DOHH2 (cell line): ENCODE measurements around the gene ENO4.

Source experiments
- CTCF ChIP-seq: fragments of 200-600 bp; sonication (generic); IDR thresholded peaks from one replicate; pipeline ENCODE4 v1.5.1; 2014; ENCODE audit warnings: antibody characterized with exemption, mild to moderate bottlenecking, low read depth, low read length; ENCODE audit not compliant: poor library complexity, severe bottlenecking
- EZH2phosphoT487 ChIP-seq: fragments of 200-600 bp; sonication (generic); IDR thresholded peaks from 2 replicates; pipeline ENCODE4 v1.6.1; 2017; ENCODE audit warnings: borderline replicate concordance, mild to moderate bottlenecking, antibody characterized with exemption, low read length, moderate library complexity, mixed read lengths

- TF ChIP-seq EZH2phosphoT487, result no peak
- no peak for TF ChIP-seq CTCF
Measured at GRCh38 chr10:116866987-116867595, 17.8 kb downstream of the ENO4 start.
